Stimulated activated CD4-positive, alpha-beta T cell treated with anti-CD3 and anti-CD28 coated beads, TNF-alpha, amount 100 ng/mL, for 24 hours (primary cell): Measurements from ENCODE around the gene TNS1.

ENCODE experiments used
- DNase-seq, 3 experiments: peaks; one replicate each; pipeline ENCODE4 v3.0.0-alpha.2; 2020; ENCODE audit warnings: low read depth in 3 of 3

The TNS1 gene

GRCh38 chr2:217930761-217931563, 71.8 kb downstream of the TNS1 start:
- DNase-seq: no peak

GRCh38 chr2:217929757-217930707, 72.8 kb downstream of the TNS1 start:
- no peak for DNase-seq

- DNase-seq: no peak
Observed at GRCh38 chr2:217929272-217929671, 73.5 kb downstream of the TNS1 start.

GRCh38 chr2:217928324-217929181, 74.2 kb downstream of the TNS1 start:
- no peak for DNase-seq

- no peak for DNase-seq
Observed at GRCh38 chr2:217927601-217928323, 75.0 kb downstream of the TNS1 start.

- no peak for DNase-seq
Observed at GRCh38 chr2:217926801-217927200, 76.0 kb downstream of the TNS1 start.

- no peak for DNase-seq
Observed at GRCh38 chr2:217924346-217924901, 78.4 kb downstream of the TNS1 start.

GRCh38 chr2:217923007-217923686, 79.6 kb downstream of the TNS1 start:
- DNase-seq: no peak

- DNase-seq: no peak
Observed at GRCh38 chr2:217922101-217923006, 80.4 kb downstream of the TNS1 start.

GRCh38 chr2:217920879-217921603, 81.8 kb downstream of the TNS1 start:
- DNase-seq: no peak

- no peak for DNase-seq
Observed at GRCh38 chr2:217919781-217920351, 82.9 kb downstream of the TNS1 start.

- no peak for DNase-seq
Observed at GRCh38 chr2:217919204-217919603, 83.6 kb downstream of the TNS1 start.

- DNase-seq: no peak
Observed at GRCh38 chr2:217918308-217919024, 84.3 kb downstream of the TNS1 start.

- no peak for DNase-seq
Observed at GRCh38 chr2:217916504-217917254, 86.1 kb downstream of the TNS1 start.

- DNase-seq: no peak
Observed at GRCh38 chr2:217915706-217916105, 87.1 kb downstream of the TNS1 start.

- DNase-seq: no peak
Observed at GRCh38 chr2:217914878-217915277, 87.9 kb downstream of the TNS1 start.

- DNase-seq: no peak
Observed at GRCh38 chr2:217914078-217914477, 88.7 kb downstream of the TNS1 start.
